ENCODE measurements around the gene PPM1H. TPM values are rescaled to one million over a fixed set of nuclear protein-coding genes. Genes with fewer than 3 reads are reported as not detected.
"Not testable (repeated sequence)": the region's sequence is repeated elsewhere in the genome, so short reads cannot be mapped to it uniquely, and the experiment has no call there.

The PPM1H gene
- total RNA-seq, 1 experiment from 2014 or later: 8.5 TPM

DNA sequence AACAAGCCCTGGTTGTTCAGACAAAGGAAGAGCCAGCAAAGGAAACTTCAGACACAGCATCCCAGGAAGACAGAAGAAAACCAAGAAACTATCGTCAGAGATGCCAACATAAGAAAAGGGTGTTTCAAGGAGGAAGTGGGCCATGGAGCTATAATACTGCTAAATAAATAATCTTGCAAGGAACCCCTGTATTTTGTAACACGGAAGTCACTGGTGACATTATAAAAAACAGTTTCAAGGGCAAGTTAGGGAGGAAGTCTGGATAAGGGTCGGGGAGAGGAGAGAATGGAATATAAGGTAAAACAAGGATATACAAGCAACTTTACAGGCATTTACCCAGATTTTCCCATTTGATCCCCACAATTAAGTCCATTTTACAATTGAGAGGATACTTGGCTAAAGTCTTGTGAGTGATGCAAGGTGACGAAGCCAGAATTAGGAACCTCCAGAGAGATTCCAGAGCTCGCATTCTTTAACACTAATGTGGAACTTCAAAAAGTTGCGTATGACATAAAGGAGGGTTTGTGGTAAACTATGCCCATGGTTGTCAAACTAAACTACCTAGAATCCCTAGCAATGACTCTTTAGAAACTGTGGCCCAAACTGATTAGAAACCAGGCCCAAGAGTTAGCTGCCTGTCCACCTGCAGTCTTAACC, 46.4 kb downstream of the PPM1H start:
- Histone ChIP-seq H3K27ac (no peak overlapping the region), H3K27me3 (replicated peaks) (no peaks in the 10 kb centered on the region), H3K9me3 (replicated peaks) (no peaks in the 10 kb centered on the region), H3K4me3 (no peak overlapping the region), H3K36me3 (no peaks in the 10 kb centered on the region), H3K4me1 (replicated peaks) (peaks cover 8% of the 10 kb centered on the region)
- no peak for DNase-seq (ENCODE audit: low read depth in 1 of 2, low spot score in 2 of 2)

DNA sequence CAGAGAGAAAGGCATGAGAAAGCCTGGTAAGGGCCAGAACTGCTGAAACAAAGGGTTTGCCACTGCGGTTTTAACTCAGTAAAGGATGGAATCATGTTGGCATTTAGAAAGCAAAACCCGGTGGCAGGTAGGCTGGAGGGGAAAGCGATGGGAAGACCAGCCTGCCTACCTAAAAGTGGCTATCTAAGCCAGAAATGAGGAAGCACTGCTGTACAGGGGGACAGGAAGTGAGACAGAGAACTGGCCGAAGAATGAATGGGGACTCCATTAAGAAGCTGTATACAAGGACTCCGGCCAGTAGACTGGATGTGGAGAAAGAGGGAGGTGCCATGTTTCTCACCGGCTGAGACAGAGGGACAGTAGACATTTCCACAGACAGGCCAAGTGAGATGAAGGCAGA, 48.2 kb downstream of the PPM1H start:
- Histone ChIP-seq H3K9me3 (replicated peaks) (no peaks in the 10 kb centered on the region), H3K4me3 (no peak overlapping the region), H3K36me3 (no peaks in the 10 kb centered on the region), H3K4me1 (replicated peaks) (no peaks in the 10 kb centered on the region), H3K27ac (no peak overlapping the region), H3K27me3 (replicated peaks) (no peaks in the 10 kb centered on the region)
- DNase-seq (ENCODE audit: low read depth in 1 of 2, low spot score in 2 of 2): no peak

- Histone ChIP-seq H3K9me3 (replicated peaks) (no peaks in the 10 kb centered on the region), H3K27ac (no peak overlapping the region), H3K4me3 (no peak overlapping the region), H3K4me1 (replicated peaks) (no peaks in the 10 kb centered on the region), H3K27me3 (replicated peaks) (no peaks in the 10 kb centered on the region), H3K36me3 (no peaks in the 10 kb centered on the region)
- DNase-seq (ENCODE audit: low read depth in 1 of 2, low spot score in 2 of 2): no peak
Measured at GRCh38 chr12:62885242-62885641, 49.7 kb downstream of the PPM1H start.

GRCh38 chr12:62884832-62885231, 50.1 kb downstream of the PPM1H start:
- DNase-seq (ENCODE audit: low read depth in 1 of 2, low spot score in 2 of 2): not testable (repeated sequence)

GRCh38 chr12:62882696-62883095, 52.3 kb downstream of the PPM1H start:
- Histone ChIP-seq H3K36me3 (no peaks in the 10 kb centered on the region), H3K9me3 (replicated peaks) (0 out of 2 replicates have a peak, but pooled peaks cover 2% of the 10 kb centered on the region), H3K27ac (no peak overlapping the region), H3K27me3 (replicated peaks) (no peaks in the 10 kb centered on the region), H3K4me1 (replicated peaks) (no peaks in the 10 kb centered on the region), H3K4me3 (no peak overlapping the region)
- DNase-seq (ENCODE audit: low read depth in 1 of 2, low spot score in 2 of 2): no peak

More at GRCh38 chr12:62884832-62885231, 50.1 kb downstream of the PPM1H start:
- not testable (repeated sequence) for H3K36me3 ChIP-seq; H3K4me1 ChIP-seq (replicated peaks); H3K27ac ChIP-seq; H3K4me3 ChIP-seq; H3K27me3 ChIP-seq (replicated peaks); H3K9me3 ChIP-seq (replicated peaks)

DNA sequence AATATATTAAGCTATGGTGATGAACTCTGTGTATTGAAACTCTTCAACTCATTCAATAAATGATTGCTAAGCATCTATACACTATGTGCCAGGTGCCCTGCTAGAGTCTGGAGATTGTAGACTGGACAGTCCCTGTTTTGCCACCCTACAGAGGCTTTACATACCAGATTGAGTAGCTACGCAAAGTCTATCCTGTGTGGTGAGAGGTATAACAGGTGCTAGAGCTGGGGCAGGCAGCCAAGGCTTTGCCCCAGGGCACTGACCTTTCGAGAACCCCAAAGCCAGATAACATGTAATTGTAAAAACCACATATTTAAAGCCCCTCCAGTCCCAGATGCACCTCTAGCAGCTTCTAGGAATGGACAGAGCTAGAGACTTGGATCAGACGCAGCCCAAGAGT, 52.8 kb downstream of the PPM1H start:
- 0 out of 2 replicates have a peak, but pooled peaks cover 2% of the 10 kb centered on the region for H3K9me3 ChIP-seq (replicated peaks)
- no peak overlapping the region for H3K4me3 ChIP-seq
- H3K27me3 ChIP-seq (replicated peaks): no peaks in the 10 kb centered on the region
- no peaks in the 10 kb centered on the region for H3K4me1 ChIP-seq (replicated peaks)
- no peaks in the 10 kb centered on the region for H3K36me3 ChIP-seq
- no peak for DNase-seq (ENCODE audit: low read depth in 1 of 2, low spot score in 2 of 2)
- H3K27ac ChIP-seq: no peak overlapping the region

- H3K4me1 ChIP-seq (replicated peaks): no peaks in the 10 kb centered on the region
- H3K4me3 ChIP-seq: no peak overlapping the region
- no peaks in the 10 kb centered on the region for H3K27me3 ChIP-seq (replicated peaks)
- H3K9me3 ChIP-seq (replicated peaks): 0 out of 2 replicates have a peak, but pooled peaks cover 2% of the 10 kb centered on the region
- DNase-seq (ENCODE audit: low read depth in 1 of 2, low spot score in 2 of 2): no peak
- no peak overlapping the region for H3K27ac ChIP-seq
- no peaks in the 10 kb centered on the region for H3K36me3 ChIP-seq
Measured at GRCh38 chr12:62879691-62880090, 55.3 kb downstream of the PPM1H start.

DNA sequence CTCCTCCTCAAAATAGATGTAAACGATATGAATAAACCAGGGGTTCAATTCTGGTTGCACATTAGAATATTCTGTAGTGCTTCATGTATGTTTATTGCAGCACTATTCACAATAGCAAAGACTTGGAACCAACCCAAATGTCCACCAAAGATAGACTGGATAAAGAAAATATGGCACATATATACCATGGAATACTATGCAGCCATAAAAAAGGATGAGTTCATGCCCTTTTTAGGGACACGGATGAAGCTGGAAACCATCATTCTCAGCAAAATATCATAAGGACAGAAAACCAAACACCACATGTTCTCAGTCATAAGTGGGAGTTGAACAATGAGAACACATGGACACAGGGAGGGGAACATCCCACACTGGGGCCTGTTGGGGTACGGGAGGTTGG, 55.7 kb downstream of the PPM1H start:
- H3K27ac ChIP-seq; DNase-seq (ENCODE audit: low read depth in 1 of 2, low spot score in 2 of 2); H3K4me1 ChIP-seq (replicated peaks); H3K36me3 ChIP-seq; H3K4me3 ChIP-seq; H3K9me3 ChIP-seq (replicated peaks); H3K27me3 ChIP-seq (replicated peaks): not testable (repeated sequence)

- Histone ChIP-seq H3K4me3 (no peak overlapping the region), H3K4me1 (replicated peaks) (no peaks in the 10 kb centered on the region), H3K27ac (no peak overlapping the region), H3K9me3 (replicated peaks) (0 out of 2 replicates have a peak, but pooled peaks cover 2% of the 10 kb centered on the region), H3K27me3 (replicated peaks) (no peaks in the 10 kb centered on the region), H3K36me3 (no peaks in the 10 kb centered on the region)
- no peak for DNase-seq (ENCODE audit: low read depth in 1 of 2, low spot score in 2 of 2)
Measured at GRCh38 chr12:62878211-62878610, 56.7 kb downstream of the PPM1H start.

DNA sequence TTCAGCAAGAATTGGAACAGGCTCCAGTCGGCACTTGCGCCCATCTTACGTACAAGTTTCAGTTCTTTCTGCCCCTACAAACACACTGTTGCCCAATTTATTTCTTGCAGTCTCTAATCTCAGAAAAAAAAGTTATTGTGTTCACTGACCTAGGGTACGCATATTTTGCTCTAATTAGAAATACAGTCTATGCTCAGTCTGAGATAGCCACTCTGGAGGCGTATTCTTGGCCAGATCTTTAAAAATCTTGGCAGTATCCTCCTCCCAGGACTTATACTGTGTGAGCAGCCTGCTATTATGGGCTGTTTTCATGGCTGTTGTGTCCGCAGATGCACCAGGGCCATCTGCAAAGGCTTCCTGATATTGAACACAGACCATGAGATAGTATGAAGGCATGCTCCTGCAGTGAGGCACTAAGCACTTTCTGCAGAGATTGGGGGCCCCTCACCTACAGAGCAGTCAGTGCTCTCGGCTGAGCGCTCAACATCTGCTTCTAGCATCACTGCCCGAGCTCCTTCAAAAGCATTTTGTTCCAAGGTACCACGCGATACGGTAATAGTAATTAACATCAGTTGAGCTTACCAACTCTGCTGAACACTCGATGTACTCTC, 57.9 kb downstream of the PPM1H start:
- H3K27ac ChIP-seq: no peak overlapping the region
- no peaks in the 10 kb centered on the region for H3K27me3 ChIP-seq (replicated peaks)
- H3K4me3 ChIP-seq: no peak overlapping the region
- no peak for DNase-seq (ENCODE audit: low read depth in 1 of 2, low spot score in 2 of 2)
- 0 out of 2 replicates have a peak, but pooled peaks cover 2% of the 10 kb centered on the region for H3K9me3 ChIP-seq (replicated peaks)
- no peaks in the 10 kb centered on the region for H3K4me1 ChIP-seq (replicated peaks)
- no peaks in the 10 kb centered on the region for H3K36me3 ChIP-seq

GRCh38 chr12:62873826-62874448, 61.0 kb downstream of the PPM1H start:
- no peaks in the 10 kb centered on the region for H3K36me3 ChIP-seq
- H3K4me3 ChIP-seq: no peak overlapping the region
- no peaks in the 10 kb centered on the region for H3K4me1 ChIP-seq (replicated peaks)
- no peak overlapping the region for H3K27ac ChIP-seq
- 0 out of 2 replicates have a peak, but pooled peaks cover under 1% of the 10 kb centered on the region for H3K9me3 ChIP-seq (replicated peaks)
- H3K27me3 ChIP-seq (replicated peaks): no peaks in the 10 kb centered on the region
- DNase-seq (ENCODE audit: low read depth in 1 of 2, low spot score in 2 of 2): no peak

DNA sequence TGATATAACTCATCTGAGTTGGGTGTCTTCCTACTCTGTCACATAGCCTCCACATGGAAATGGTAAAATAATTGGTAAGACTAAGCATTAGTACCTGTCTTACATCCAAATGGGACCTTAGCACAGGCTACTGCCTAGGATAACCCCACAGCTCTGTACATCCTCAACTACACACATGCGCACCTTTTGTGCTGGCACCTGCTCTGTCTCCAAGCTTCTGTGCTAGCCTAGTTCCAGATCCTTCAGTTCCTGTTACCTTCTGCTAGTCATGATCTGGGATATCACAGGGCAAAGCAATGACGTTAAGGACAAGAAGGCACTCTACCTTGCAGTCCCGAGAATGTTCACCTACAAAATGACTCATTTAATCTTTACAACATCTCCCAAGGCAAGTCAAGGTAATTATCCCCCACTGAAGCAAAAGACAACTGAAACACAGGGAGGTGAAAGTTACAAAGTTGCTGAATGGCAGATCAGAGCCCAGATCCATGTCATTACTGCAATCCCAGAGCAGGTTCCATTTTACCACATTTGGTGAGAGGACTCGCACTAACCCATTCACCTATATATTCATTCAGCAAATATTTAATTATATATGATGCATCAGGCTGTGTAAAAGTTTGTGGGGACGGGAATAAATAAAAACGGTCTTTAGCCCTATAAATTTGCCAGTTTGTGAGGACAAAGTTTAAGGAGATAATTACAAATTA, 61.7 kb downstream of the PPM1H start:
- Histone ChIP-seq H3K27me3 (replicated peaks) (no peaks in the 10 kb centered on the region), H3K9me3 (replicated peaks) (no peaks in the 10 kb centered on the region), H3K4me1 (replicated peaks) (no peaks in the 10 kb centered on the region), H3K27ac (no peak overlapping the region), H3K4me3 (no peak overlapping the region), H3K36me3 (no peaks in the 10 kb centered on the region)
- no peak for DNase-seq (ENCODE audit: low read depth in 1 of 2, low spot score in 2 of 2)

- H3K9me3 ChIP-seq (replicated peaks): no peaks in the 10 kb centered on the region
- no peaks in the 10 kb centered on the region for H3K27me3 ChIP-seq (replicated peaks)
- DNase-seq (ENCODE audit: low read depth in 1 of 2, low spot score in 2 of 2): no peak
- H3K36me3 ChIP-seq: no peaks in the 10 kb centered on the region
- H3K27ac ChIP-seq: no peak overlapping the region
- H3K4me3 ChIP-seq: no peak overlapping the region
- peaks cover 27% of the 10 kb centered on the region for H3K4me1 ChIP-seq (replicated peaks)
Measured at GRCh38 chr12:62868820-62869219, 66.1 kb downstream of the PPM1H start.

All from SJSA1 (cell line).